ENCODE data around the gene SIGLEC7.
A peak's percentile ranks its signal among the peaks of the same experiment; 100 is the strongest.

SIGLEC7 gene

DNA sequence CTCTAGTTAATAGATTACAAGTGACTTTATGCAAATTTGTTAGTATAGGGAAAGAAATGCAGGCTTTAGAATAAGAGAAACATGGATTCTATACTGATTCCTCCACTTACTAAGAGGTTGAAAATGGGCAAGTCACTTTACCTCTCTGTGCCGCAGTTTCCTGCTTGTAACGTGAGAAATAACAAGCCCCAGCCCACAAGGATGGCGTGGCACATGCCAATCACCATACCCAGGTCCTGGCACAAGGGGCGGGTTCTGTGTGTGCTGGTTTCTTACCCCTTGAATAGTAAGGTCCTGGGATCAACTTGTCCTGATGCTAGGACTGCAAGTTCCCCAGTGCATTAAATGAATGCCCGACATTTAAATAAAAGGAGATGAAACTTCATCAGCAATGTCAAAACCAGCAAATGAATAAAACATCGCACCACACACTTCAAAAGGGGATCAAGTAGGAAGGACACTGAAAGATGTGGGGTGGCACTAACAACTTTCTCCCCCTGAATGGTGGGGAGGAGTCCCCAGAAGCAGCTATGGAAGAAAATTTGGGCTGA, 25.3 kb upstream of the SIGLEC7 start:
- DNase-seq (ENCODE audit: low read depth in 2 of 2, low spot score in 1 of 2), result no peak

DNA sequence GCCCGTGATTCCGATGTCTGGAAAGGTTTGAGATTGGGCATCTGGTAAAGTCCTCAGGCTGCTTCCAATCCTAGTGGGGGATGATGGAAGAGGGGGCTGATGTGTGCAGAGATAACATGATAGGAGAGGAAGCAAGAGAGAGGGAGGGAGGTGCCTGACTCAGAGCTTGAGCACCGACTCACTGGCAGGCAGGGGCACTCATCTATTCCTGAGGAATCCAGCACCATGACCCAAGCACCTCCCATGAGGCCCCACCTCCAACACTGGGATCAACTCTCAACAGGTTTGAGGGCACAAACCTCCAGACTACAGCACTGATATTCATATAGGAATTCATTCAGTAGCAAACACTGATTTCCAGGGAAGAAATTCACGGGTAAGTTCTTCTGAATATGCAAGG, 23.0 kb upstream of the SIGLEC7 start:
- DNase-seq (ENCODE audit: low read depth in 2 of 2, low spot score in 1 of 2), result no peak

DNA sequence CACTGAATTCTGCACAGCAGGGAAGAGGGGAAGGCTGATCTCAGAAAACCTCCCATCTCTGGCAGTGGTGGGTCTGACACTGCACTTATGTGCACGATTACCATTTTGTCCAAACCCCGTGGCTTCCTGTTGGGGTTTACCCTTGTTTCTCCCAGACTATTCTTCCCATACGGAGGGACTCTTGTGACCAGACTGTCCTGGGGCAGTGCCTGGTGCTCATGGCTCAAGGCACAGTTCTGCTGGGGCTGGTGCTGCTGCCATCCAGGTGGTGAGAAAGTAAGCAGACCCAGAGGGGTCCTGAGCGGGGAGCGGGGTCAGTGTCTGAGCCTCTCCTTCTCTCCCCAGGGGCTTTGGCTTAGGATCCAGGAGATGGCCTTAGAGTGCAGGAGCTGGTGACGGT, 22.5 kb upstream of the SIGLEC7 start:
- no peak for DNase-seq (ENCODE audit: low read depth in 2 of 2, low spot score in 1 of 2)

DNA sequence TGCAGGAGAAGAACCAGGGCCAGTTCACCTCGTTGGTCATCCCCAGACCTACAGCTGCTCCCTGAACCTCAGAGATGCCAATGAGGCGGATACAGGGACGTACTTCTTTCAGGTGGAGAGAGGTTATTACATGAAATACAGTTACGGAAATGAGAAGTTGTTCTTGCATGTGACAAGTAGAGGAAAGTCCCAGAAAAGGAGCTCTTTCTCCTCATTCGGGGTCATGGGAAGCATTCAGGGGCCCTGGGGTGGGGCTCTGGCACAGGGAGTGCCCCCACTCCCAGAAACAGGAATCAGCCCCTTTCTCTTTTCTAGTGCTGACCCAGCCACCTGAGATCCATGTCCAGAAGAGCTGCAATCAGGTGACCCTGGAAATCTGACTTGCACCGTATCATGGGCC, 21.9 kb upstream of the SIGLEC7 start:
- DNase-seq (ENCODE audit: low read depth in 2 of 2, low spot score in 1 of 2), result no peak

DNA sequence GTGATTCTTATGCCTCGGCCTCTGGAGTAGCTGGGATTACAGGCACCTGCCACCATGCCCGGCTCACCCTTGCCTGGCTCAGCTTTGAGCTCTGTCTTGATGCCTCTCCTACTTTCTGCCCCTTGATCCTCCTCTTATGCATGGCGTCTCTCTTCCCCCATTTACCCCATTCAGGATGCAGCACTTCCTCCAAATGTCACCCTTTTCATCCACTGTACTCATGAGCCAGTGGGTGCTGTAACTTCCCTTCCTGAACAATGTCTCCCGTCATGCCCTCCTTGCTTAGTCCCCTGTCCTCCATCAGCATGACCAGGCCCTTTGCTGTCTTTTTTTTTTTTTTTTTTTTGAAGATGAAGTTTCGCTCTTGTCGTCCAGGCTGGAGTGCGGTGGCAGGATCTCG, 20.8 kb upstream of the SIGLEC7 start:
- DNase-seq (ENCODE audit: low read depth in 2 of 2, low spot score in 1 of 2), result no peak

DNA sequence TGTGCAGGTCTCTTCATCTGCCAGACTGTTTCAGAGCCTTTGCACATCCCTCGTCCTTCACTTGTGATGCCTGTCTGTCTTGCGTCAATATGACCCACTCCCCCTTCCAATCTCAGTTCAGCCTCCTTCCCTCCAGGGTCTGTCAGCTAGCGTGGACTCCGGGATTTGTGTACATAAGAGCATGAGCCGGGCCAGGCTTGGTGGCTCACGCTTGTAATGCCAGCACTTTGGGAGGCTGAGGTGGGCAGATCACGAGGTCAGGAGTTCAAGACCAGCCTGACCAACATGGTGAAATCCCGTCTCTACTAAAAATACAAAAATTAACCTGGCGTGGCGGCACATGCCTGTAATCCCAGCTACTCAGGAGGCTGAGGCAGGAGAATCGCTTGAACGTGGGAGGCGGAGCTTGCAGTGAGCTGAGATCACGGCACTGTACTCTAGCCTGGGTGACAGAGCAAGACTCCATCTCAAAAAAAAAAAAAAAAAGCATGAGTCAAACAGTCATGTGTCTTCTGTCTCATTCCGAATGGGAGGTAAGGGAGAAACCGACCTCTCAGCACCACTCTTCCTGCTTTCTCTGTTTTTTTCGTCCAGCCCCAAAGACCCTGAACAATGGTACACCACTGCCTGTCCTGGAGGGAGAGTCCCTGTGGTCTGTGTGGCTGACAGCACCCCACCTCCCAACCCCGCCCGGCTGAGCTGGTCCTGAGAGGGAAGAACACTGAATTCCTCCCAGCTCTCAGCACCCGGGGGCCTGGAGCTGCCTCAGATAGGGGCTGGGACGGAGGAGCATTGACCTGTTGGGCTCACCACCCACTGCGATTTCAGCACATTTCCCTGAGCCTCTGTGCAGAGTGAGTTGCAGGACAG, 19.8 kb upstream of the SIGLEC7 start:
- no peak for DNase-seq (ENCODE audit: low read depth in 2 of 2, low spot score in 1 of 2)

DNA sequence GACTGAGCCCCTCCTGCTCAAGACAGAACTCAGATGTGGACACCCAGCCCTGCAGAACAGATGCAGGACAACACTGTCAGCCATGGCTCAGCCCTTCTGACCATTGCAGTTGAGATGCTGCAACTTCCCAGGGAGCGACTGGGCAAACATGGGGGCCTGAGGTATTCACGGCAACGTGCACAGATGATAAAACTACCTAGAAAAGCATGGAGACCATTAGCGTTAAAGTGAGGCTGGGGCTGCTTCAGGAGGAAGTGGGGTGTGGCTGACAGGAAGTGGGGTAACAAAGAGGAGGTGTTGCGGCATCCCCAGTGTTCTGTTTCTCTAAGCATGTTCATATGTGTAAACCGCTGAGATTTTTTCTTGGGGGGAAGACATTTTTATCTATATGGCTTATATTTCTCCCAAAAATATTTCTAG, 18.7 kb upstream of the SIGLEC7 start:
- peak in 1 of 2 donors; percentile 36 for DNase-seq (ENCODE audit: low read depth in 2 of 2, low spot score in 1 of 2)

DNA sequence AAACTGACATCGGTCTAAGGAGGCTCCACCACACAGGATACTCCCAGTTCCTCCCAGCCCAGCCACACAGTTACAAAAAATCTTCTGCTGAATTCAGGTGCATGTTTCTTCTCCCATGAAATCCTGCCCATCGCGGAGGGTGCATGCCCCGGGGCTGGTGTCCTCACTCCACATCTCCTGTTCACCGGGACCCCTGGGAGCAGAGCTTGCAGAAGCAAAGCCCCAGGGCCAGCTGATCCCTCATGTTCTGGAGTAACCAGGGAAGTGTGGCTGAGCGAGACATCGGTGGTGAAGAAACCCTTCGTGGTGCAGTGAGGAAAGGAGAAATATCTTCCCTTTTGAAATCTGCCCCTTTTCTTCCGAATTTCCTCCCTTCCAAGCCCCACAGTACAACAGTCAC, 18.3 kb upstream of the SIGLEC7 start:
- DNase-seq (ENCODE audit: low read depth in 2 of 2, low spot score in 1 of 2), result no peak

DNA sequence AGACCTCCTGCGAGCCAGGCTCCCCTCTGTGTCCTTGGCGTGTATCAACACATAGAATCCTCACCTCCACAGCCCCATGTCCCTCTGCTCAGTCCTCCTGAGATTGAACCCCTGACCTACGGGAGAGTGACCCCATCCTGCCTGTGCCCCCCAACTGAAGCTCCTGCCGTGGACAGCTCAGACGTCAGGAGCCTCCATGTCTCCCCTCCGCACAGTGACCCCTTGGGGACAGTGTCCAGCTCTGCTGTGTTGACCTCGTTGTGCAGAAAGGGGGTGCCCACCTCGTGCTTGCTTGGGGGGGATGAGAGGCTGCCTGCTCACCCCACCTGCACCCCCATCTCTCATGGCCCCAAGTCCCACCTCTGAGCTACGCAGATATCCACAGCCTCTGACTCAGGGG, 17.9 kb upstream of the SIGLEC7 start:
- DNase-seq (ENCODE audit: low read depth in 2 of 2, low spot score in 1 of 2), result no peak

DNA sequence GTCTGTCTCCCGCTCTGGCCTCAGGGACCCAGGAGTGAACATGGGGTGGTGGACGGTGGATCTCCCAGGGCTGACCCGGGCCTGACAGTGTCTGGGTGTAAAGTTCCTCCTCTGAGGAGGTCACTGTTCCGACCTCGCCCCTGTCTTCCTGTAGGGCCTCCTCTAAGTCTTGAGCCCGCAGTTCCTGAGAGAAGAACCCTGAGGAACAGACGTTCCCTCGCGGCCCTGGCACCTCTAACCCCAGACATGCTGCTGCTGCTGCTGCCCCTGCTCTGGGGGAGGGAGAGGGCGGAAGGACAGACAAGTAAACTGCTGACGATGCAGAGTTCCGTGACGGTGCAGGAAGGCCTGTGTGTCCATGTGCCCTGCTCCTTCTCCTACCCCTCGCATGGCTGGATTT, 17.4 kb upstream of the SIGLEC7 start, which contains the start of gene SIGLEC9:
Gene SIGLEC9, plus strand, starts transcription at position 178 of the 400 bp plus-strand sequence. Its CDS starts 69 bp downstream, at position 247.
- DNase-seq (ENCODE audit: low read depth in 2 of 2, low spot score in 1 of 2), result no peak

DNA sequence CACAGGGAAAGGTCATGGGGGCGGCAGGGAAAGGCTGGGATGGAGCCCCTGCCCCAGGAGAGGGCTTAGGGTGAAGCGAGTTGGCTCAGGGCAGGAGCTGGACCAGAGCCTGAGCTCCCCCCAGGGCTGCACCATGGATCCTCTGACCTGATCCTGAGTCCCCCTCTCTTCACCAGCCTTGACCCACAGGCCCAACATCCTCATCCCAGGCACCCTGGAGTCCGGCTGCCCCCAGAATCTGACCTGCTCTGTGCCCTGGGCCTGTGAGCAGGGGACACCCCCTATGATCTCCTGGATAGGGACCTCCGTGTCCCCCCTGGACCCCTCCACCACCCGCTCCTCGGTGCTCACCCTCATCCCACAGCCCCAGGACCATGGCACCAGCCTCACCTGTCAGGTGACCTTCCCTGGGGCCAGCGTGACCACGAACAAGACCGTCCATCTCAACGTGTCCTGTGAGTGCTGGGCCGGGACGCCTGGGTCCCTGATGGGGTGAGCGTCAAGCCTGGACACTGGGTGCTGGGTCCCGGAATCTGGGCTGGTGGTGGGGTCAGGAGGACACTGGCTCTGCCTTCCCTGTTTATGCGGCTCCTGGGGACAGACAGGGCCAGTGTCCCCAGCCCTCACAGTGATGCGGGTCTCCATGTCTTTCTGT, 16.6 kb upstream of the SIGLEC7 start:
- no peak for DNase-seq (ENCODE audit: low read depth in 2 of 2, low spot score in 1 of 2)

DNA sequence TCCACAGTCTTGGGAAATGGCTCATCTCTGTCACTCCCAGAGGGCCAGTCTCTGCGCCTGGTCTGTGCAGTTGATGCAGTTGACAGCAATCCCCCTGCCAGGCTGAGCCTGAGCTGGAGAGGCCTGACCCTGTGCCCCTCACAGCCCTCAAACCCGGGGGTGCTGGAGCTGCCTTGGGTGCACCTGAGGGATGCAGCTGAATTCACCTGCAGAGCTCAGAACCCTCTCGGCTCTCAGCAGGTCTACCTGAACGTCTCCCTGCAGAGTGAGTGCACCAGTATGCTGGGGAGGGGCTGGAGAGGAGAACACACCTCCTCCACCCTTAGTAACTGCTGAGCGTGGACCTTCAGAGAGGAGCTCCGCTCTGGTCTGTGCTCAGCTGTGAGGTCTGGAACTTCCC, 15.1 kb upstream of the SIGLEC7 start:
- DNase-seq (ENCODE audit: low read depth in 2 of 2, low spot score in 1 of 2), result no peak

DNA sequence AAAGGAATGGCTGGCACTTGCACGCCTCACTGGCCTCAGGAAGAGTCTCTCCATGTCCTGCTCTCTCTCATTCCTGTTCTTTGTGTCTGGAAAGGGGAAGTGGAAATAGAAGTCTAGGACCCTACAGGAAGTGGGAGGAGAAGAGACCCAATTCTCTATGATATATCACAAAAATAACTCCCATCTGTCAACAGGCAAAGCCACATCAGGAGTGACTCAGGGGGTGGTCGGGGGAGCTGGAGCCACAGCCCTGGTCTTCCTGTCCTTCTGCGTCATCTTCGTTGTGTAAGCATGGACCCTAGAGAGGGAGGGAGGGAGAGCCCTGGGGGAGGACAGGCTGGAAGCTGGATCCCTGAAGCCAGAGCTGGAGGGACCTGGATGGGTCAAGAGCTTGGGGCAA, 14.3 kb upstream of the SIGLEC7 start:
- no peak for DNase-seq (ENCODE audit: low read depth in 2 of 2, low spot score in 1 of 2)

DNA sequence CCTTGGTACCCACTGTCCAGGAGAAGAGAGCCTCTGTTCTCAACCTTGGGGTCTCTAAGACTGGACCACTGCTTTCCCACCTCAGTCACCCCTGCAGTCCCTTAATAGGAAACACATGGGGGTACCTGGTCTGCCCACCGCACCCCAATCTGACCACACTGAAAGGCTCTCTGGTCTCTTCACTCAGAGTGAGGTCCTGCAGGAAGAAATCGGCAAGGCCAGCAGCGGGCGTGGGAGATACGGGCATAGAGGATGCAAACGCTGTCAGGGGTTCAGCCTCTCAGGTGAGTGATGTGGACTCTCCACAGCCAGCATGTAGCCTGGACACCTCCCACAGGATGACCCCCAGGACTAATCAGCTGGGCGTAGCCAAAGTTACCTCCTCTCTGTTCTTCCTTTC, 13.9 kb upstream of the SIGLEC7 start:
- no peak for DNase-seq (ENCODE audit: low read depth in 2 of 2, low spot score in 1 of 2)

DNA sequence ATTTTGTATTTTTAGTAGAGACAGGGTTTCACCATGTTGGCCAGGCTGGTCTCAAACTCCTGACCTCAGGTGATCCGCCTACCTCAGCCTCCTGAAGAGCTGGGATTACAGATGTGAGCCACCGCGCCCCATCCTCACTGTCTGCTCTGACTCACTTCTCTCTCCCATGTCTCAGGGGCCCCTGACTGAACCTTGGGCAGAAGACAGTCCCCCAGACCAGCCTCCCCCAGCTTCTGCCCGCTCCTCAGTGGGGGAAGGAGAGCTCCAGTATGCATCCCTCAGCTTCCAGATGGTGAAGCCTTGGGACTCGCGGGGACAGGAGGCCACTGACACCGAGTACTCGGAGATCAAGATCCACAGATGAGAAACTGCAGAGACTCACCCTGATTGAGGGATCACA, 12.4 kb upstream of the SIGLEC7 start:
- no peak for DNase-seq (ENCODE audit: low read depth in 2 of 2, low spot score in 1 of 2)

DNA sequence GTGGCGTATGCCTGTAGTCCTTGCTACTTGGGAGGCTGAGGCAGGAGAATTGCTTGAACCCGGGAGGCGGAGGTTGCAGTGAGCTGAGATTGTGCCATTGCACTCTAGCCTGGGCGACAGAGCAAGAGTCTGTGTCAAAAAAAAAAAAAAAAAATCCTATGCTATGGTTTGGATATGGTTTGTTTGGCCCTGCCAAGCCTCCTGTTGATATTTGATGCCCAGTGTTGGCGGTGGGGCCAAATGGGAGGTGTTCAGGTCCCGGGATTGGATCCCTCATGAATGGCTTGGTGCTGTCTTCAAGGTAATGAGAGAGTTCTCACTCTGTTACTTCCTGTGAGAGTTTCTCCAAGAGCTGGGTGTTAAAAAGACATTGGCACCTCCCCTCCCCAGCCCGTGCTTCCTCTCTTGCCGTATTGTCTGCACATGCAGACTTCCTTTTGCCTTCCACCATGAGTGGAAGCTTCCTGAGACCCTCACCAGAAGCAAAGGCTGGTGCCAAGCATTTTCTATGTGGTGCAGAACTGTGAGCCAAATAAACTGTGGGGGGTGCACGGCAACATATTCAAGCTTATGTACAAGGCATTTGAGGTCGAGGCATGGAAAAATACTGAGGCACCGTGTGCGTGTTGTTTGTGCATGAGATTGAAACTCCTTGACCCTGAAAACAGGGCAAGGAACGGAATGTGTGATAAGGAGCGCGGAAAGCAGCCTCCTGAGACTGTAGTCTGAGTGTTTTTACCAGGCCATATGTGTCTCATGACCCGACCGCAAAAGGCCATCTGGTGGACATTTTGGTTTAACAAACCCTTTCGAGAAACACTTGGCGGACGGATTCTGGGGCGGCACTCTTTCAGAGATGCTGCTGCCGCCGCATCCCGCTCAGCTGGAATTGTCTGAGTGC, 10.1 kb upstream of the SIGLEC7 start:
- peak in 1 of 2 donors; percentile 20 for DNase-seq (ENCODE audit: low read depth in 2 of 2, low spot score in 1 of 2)

DNA sequence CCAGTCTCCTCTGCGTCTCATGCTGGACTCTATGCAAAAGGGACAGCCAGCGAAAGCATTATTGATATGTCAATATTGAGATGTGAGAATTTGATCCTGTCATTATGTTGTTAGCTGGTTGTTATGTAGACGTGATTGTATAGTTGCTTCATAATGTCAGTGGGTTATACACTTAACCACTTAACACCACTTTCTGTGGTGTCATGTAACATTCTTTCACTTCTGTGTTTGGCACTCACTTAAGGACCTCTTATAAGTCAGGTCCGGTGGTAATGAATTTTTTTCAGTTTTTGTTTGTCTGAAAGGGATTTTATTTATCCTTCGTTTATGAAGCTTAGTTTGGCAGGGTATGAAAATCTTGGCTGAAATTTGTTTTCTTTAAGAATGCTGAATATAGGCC, 7.1 kb upstream of the SIGLEC7 start:
- no peak for DNase-seq (ENCODE audit: low read depth in 2 of 2, low spot score in 1 of 2)

DNA sequence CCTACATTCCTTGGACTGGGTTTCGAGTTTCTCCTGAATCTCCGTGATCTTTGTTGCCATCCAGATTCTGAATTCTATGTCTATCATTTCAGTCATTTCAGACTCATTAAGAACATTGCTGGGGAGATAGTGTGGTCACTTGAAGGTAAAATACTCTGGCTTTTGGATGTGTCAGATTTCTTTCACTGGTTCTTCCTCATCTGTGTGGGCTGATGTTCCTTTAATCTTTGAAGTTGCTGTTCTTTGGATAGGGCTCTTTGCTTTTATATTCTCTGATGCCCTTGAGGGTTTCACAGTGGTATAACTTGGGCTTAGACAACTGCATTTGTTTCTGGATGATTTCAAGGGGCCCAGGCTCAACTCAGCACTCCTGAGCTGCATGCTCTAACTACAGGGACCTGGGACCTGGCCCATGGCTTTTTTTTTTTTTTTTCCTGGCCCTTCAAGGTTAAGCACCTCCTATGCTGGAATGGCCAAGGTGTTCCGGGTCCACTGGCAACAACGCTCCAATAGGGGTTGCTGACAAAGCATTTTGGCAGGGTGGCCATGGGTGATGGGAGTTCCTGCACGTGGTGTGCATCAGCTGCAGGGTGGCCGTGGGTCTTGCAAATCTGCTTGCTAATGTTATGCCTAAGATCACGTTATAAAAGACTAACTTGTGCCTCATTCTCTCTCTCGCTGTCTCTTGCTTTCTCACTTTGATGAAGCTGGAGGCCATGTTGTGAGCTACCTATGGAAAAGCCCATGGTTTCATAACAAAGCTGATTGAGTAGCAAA, 5.9 kb upstream of the SIGLEC7 start:
- DNase-seq (ENCODE audit: low read depth in 2 of 2, low spot score in 1 of 2), result no peak

DNA sequence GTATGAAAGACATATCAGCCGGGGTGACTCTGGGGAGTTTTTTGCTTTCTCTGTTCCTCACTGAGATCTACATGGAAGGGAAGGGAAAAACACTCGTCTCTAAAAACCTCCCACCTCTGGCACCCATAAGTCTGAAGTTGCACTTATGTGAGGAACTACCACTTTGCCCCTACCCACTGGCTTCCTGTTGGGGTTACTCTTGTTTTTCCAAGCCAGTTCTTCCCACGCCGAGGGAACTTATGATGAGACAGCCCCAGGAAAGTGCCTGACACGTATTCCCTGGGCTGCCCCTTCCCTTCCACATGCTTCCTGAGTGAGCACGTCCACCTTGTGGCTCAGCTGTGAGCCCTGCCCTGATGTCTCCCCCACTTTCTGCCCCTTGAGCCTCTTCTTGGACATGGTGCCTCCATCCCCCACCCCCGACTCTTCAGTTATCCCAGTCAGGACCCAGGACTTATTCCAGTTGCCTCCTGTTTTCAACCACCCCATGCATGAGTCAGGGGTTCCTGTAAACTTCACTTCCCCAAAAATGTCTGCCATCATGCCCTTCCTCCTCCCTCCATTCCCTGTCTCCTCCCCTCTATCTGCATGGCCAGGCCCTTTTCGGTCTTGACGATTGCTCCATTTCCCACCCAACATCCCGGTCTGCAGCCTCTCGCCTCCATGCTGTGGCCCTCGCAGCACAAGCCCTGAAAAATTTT, 5.1 kb upstream of the SIGLEC7 start:
- DNase-seq (ENCODE audit: low read depth in 2 of 2, low spot score in 1 of 2), result no peak
